ENCODE data around the gene XIRP2.

XIRP2 gene

GRCh38 chr2:166921261-166921896 lies 33.1 kb downstream of the XIRP2 start:
- Mint-ChIP-seq H3K27ac (no peak overlapping the region), H3K27me3 (ENCODE audit: low read depth, poor library complexity) (peaks cover 2% of the 10 kb centered on the region), H3K4me3 (no peak overlapping the region), H3K4me1 (no peaks in the 10 kb centered on the region), H3K9me3 (no peaks in the 10 kb centered on the region), H3K36me3 (ENCODE audit: low read depth) (no peaks in the 10 kb centered on the region)
- no peak for TF ChIP-seq CTCF (IDR thresholded peaks at IDR 0.05)
- no peak for DNase-seq

- DNase-seq: no peak
- TF ChIP-seq CTCF (IDR thresholded peaks at IDR 0.05): no peak
- H3K9me3 Mint-ChIP-seq: no peaks in the 10 kb centered on the region
- H3K4me3 Mint-ChIP-seq: no peak overlapping the region
- no peak overlapping the region for H3K27ac Mint-ChIP-seq
- peaks cover 1% of the 10 kb centered on the region for H3K27me3 Mint-ChIP-seq (ENCODE audit: low read depth, poor library complexity)
- no peaks in the 10 kb centered on the region for H3K4me1 Mint-ChIP-seq
- no peaks in the 10 kb centered on the region for H3K36me3 Mint-ChIP-seq (ENCODE audit: low read depth)
Observed at GRCh38 chr2:166924967-166925366, 36.7 kb downstream of the XIRP2 start.

- TF ChIP-seq CTCF (IDR thresholded peaks at IDR 0.05): no peak
- Mint-ChIP-seq H3K9me3 (no peaks in the 10 kb centered on the region), H3K4me1 (no peaks in the 10 kb centered on the region), H3K36me3 (ENCODE audit: low read depth) (no peaks in the 10 kb centered on the region), H3K27me3 (ENCODE audit: low read depth, poor library complexity) (no peaks in the 10 kb centered on the region), H3K27ac (no peak overlapping the region), H3K4me3 (no peak overlapping the region)
- no peak for DNase-seq
Observed at GRCh38 chr2:166926657-166927056, 38.4 kb downstream of the XIRP2 start.

GRCh38 chr2:166932032-166932431 lies 43.8 kb downstream of the XIRP2 start:
- no peak overlapping the region for H3K4me3 Mint-ChIP-seq
- no peak for TF ChIP-seq CTCF (IDR thresholded peaks at IDR 0.05)
- H3K4me1 Mint-ChIP-seq: no peaks in the 10 kb centered on the region
- no peak for DNase-seq
- no peaks in the 10 kb centered on the region for H3K36me3 Mint-ChIP-seq (ENCODE audit: low read depth)
- H3K9me3 Mint-ChIP-seq: peaks cover 9% of the 10 kb centered on the region
- no peaks in the 10 kb centered on the region for H3K27me3 Mint-ChIP-seq (ENCODE audit: low read depth, poor library complexity)
- no peak overlapping the region for H3K27ac Mint-ChIP-seq

GRCh38 chr2:166934817-166935216 lies 46.5 kb downstream of the XIRP2 start:
- no peaks in the 10 kb centered on the region for H3K36me3 Mint-ChIP-seq (ENCODE audit: low read depth)
- H3K9me3 Mint-ChIP-seq: peaks cover 30% of the 10 kb centered on the region
- no peak for TF ChIP-seq CTCF (IDR thresholded peaks at IDR 0.05)
- no peak overlapping the region for H3K4me3 Mint-ChIP-seq
- DNase-seq: no peak
- H3K27ac Mint-ChIP-seq: no peak overlapping the region
- peaks cover 4% of the 10 kb centered on the region for H3K27me3 Mint-ChIP-seq (ENCODE audit: low read depth, poor library complexity)
- no peaks in the 10 kb centered on the region for H3K4me1 Mint-ChIP-seq

- Mint-ChIP-seq H3K4me3 (no peak overlapping the region), H3K9me3 (peaks cover 26% of the 10 kb centered on the region), H3K27me3 (ENCODE audit: low read depth, poor library complexity) (peaks cover 4% of the 10 kb centered on the region), H3K36me3 (ENCODE audit: low read depth) (no peaks in the 10 kb centered on the region), H3K4me1 (no peaks in the 10 kb centered on the region), H3K27ac (no peak overlapping the region)
- TF ChIP-seq CTCF (IDR thresholded peaks at IDR 0.05): no peak
- no peak for DNase-seq
Observed at GRCh38 chr2:166942377-166942776, 54.1 kb downstream of the XIRP2 start.

Measured in nephron progenitor cell (in vitro differentiated cells).